Measurements from ENCODE around the gene AUTS2. TPM values are rescaled to one million over a fixed set of nuclear protein-coding genes. Genes with fewer than 3 reads are reported as not detected.

The AUTS2 gene
- total and polyA plus RNA-seq, 10 donors: 6.1 to 54.8 (median 29.1) TPM

DNA sequence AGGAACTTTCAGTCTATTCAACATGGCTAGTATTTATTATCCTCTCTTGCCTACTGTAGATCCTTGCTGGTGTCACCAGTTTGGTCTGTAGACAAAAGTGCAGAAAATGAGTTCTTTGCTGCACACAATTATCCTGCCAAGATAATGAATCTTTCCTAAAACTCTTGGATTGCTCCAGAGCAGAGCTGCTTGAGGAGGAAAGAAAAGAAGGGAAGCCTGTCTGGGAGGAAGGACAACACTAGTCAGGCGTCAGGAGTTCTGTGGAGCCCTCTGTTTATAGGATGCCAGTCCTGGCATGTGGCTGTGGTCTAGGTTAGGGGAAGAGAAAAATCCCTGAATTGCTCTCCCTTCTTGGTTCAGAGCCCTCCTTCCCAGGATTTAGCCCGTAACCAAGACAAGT lies 1103.7 kb downstream of the AUTS2 start:
- intact Hi-C loops (cut with DNase I; ENCODE audit: low total_unique reads): no loop called here
- H3K27me3 ChIP-seq (replicated peaks in 1 of 7): peaks cover 0 to 10% (median 0%) of the 10 kb centered on the region in 7 donors
- no peak for DNase-seq
- no peak overlapping the region for H3K27ac ChIP-seq
- no peaks in the 10 kb centered on the region for H3K9me3 ChIP-seq
- WGBS, 5 donors: 89 to 100% (median 92%) methylated on average over 2 of the region's 2 CpGs
- peaks cover 0 to 3% (median 0%) of the 10 kb centered on the region in 6 donors for H3K4me1 ChIP-seq
- H3K36me3 ChIP-seq: peaks cover 0 to 8% (median 0%) of the 10 kb centered on the region in 6 donors
- TF ChIP-seq, protein P1, sequence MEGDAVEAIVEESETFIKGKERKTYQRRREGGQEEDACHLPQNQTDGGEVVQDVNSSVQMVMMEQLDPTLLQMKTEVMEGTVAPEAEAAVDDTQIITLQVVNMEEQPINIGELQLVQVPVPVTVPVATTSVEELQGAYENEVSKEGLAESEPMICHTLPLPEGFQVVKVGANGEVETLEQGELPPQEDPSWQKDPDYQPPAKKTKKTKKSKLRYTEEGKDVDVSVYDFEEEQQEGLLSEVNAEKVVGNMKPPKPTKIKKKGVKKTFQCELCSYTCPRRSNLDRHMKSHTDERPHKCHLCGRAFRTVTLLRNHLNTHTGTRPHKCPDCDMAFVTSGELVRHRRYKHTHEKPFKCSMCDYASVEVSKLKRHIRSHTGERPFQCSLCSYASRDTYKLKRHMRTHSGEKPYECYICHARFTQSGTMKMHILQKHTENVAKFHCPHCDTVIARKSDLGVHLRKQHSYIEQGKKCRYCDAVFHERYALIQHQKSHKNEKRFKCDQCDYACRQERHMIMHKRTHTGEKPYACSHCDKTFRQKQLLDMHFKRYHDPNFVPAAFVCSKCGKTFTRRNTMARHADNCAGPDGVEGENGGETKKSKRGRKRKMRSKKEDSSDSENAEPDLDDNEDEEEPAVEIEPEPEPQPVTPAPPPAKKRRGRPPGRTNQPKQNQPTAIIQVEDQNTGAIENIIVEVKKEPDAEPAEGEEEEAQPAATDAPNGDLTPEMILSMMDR (IDR thresholded peaks at IDR 0.05 in 8 of 11, conservative IDR thresholded peaks at IDR 0.05 in 3 of 11): no peak
- TF ChIP-seq POLR2A (IDR thresholded peaks at IDR 0.05) (no peak), POLR2AphosphoS5 (IDR thresholded peaks at IDR 0.05) (no peak)
- H3K4me3 ChIP-seq: no peak overlapping the region

DNA sequence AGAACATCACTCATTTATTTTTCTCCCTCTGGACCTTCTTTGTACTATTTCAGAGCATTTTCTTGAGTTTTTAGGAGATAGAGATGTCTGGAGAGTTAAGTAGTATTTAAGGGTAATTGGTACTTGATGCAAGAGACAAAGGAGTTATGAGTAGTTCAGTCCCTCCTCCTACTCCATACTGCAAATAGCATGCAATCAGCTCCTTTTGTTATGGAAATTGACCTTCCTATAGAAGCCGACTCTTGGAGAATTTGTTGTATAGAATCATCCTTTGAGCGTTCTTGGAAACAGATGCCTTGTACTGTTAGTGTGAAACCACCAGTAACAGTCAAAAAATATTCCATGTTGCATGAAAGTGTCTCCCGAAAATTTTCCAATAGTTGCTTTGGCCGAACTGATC lies 1105.5 kb downstream of the AUTS2 start:
- intact Hi-C loops (cut with DNase I; ENCODE audit: low total_unique reads): no loop called here
- no peaks in the 10 kb centered on the region for H3K4me1 ChIP-seq
- no peak overlapping the region for H3K4me3 ChIP-seq
- H3K27me3 ChIP-seq (replicated peaks in 1 of 7): no peaks in the 10 kb centered on the region
- H3K27ac ChIP-seq: no peak overlapping the region
- no peak for DNase-seq
- TF ChIP-seq, protein P1 (IDR thresholded peaks at IDR 0.05 in 8 of 11, conservative IDR thresholded peaks at IDR 0.05 in 3 of 11): no peak
- TF ChIP-seq POLR2A (IDR thresholded peaks at IDR 0.05): no peak
- TF ChIP-seq POLR2AphosphoS5 (IDR thresholded peaks at IDR 0.05): no peak
- WGBS, 5 donors: 85 to 96% (median 95%) methylated on average over 4 of the region's 4 CpGs
- no peaks in the 10 kb centered on the region for H3K9me3 ChIP-seq
- peaks cover 0 to 8% (median 0%) of the 10 kb centered on the region in 6 donors for H3K36me3 ChIP-seq

DNA sequence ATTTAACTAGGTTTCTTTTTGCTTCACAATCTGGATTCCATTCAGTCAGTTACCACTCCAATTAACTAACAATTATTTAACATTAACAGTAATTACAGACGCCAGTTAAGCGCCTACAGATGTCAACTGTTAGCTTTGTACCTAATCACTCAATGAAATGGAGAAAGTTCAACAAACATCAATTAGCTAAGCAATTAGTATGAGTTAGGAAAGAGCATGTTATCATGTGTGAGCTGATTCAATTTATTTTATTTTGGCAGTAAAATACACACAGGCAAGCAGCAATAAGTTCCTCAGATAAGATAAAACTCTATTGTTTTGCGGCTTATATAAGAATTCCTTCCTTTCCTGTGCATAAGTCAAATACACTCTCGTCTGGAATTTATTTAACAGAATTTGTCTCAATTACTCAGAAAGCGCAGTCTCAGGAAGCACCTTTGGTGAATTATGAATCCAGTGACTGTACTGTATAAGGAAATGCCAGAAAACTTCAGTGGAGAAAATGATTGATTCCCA lies 1106.6 kb downstream of the AUTS2 start:
- peaks cover 0 to 8% (median 0%) of the 10 kb centered on the region in 6 donors for H3K36me3 ChIP-seq
- no peak for DNase-seq
- no peaks in the 10 kb centered on the region for H3K9me3 ChIP-seq
- H3K27ac ChIP-seq: no peak overlapping the region
- TF ChIP-seq, protein P1 (IDR thresholded peaks at IDR 0.05 in 8 of 11, conservative IDR thresholded peaks at IDR 0.05 in 3 of 11): no peak
- TF ChIP-seq POLR2AphosphoS5 (IDR thresholded peaks at IDR 0.05) (no peak), POLR2A (IDR thresholded peaks at IDR 0.05) (no peak)
- WGBS, 5 donors: 77 to 87% (median 86%) methylated on average over 5 of the region's 5 CpGs
- intact Hi-C loops (cut with DNase I; ENCODE audit: low total_unique reads): no loop called here
- no peak overlapping the region for H3K4me3 ChIP-seq
- no peaks in the 10 kb centered on the region for H3K27me3 ChIP-seq (replicated peaks in 1 of 7)
- H3K4me1 ChIP-seq: no peaks in the 10 kb centered on the region

DNA sequence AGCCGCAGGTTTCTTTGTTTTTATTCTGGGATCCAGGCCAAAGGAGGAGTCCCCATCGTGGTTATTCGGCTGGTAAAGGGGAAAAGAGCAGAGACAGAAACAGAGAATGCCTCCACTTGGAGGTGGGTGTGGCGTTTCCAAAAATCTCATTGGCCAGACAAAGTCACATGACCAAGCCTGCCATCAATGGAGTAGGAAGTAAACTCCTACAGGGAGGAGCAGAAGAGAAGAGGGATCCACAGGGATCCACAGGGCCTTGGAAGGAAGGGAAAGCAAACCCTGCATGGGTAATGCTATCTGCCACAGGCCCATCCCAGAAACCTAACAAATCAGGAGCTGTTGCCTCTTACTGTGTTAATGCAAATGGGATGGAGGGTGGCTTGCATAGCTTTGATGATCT lies 1107.9 kb downstream of the AUTS2 start:
- no peaks in the 10 kb centered on the region for H3K9me3 ChIP-seq
- H3K27me3 ChIP-seq (replicated peaks in 1 of 7): no peaks in the 10 kb centered on the region
- H3K4me3 ChIP-seq: no peak overlapping the region
- H3K36me3 ChIP-seq: peaks cover 0 to 8% (median 0%) of the 10 kb centered on the region in 6 donors
- WGBS, 5 donors: 88 to 96% (median 90%) methylated on average over 4 of the region's 4 CpGs
- H3K4me1 ChIP-seq: no peaks in the 10 kb centered on the region
- intact Hi-C loops (cut with DNase I; ENCODE audit: low total_unique reads): no loop called here
- DNase-seq: no peak
- TF ChIP-seq POLR2AphosphoS5 (IDR thresholded peaks at IDR 0.05) (no peak), POLR2A (IDR thresholded peaks at IDR 0.05) (no peak)
- TF ChIP-seq, protein P1 (IDR thresholded peaks at IDR 0.05 in 8 of 11, conservative IDR thresholded peaks at IDR 0.05 in 3 of 11): no peak
- no peak overlapping the region for H3K27ac ChIP-seq

Measured in spleen (tissue), 11 donors.